HG03354 (cell line): ENCODE data around the gene TSHB.

Experiments
- ATAC-seq: cut with Tn5 transposase; IDR thresholded peaks from one replicate; pipeline ENCODE4 v1.9.1; 2021; ENCODE audit warnings: mild to moderate bottlenecking; ENCODE audit not compliant: unreplicated experiment, poor library complexity, severe bottlenecking

Gene TSHB

GRCh38 chr1:115057661-115058254 lies 28.1 kb downstream of the TSHB start:
- ATAC-seq, result no peak

GRCh38 chr1:115059316-115059715 lies 29.7 kb downstream of the TSHB start:
- no peak for ATAC-seq

- no peak for ATAC-seq
These were observed 30.9 kb downstream of the TSHB start for GRCh38 chr1:115060501-115060900.

GRCh38 chr1:115062542-115063004 lies 32.9 kb downstream of the TSHB start:
- peak; percentile 75 for ATAC-seq

- no peak for ATAC-seq
These were observed 33.7 kb downstream of the TSHB start for GRCh38 chr1:115063228-115063901.

- no peak for ATAC-seq
These were observed 34.8 kb downstream of the TSHB start for GRCh38 chr1:115064461-115064860.

- ATAC-seq, result no peak
These were observed 35.4 kb downstream of the TSHB start for GRCh38 chr1:115065021-115065420.

- no peak for ATAC-seq
These were observed 37.7 kb downstream of the TSHB start for GRCh38 chr1:115067161-115067859.

GRCh38 chr1:115068826-115069585 lies 39.4 kb downstream of the TSHB start:
- no peak for ATAC-seq

- no peak for ATAC-seq
These were observed 40.2 kb downstream of the TSHB start for GRCh38 chr1:115069659-115070308.

GRCh38 chr1:115071012-115071664 lies 41.5 kb downstream of the TSHB start:
- ATAC-seq, result no peak

GRCh38 chr1:115073298-115074087 lies 43.9 kb downstream of the TSHB start:
- no peak for ATAC-seq

GRCh38 chr1:115074839-115075534 lies 45.4 kb downstream of the TSHB start:
- no peak for ATAC-seq

- ATAC-seq, result no peak
These were observed 46.8 kb downstream of the TSHB start for GRCh38 chr1:115076384-115076915.

GRCh38 chr1:115077286-115077983 lies 47.8 kb downstream of the TSHB start:
- no peak for ATAC-seq

GRCh38 chr1:115077984-115078330 lies 48.3 kb downstream of the TSHB start:
- no peak for ATAC-seq

- no peak for ATAC-seq
These were observed 49.1 kb downstream of the TSHB start for GRCh38 chr1:115078708-115079107.
